Erythroblast (primary cell): ENCODE data around the gene CRACR2B.

Experiments used
- DNase-seq, 2 experiments: peaks; one replicate each; lab custom pipeline; 2025; lab: John Stamatoyannopoulos, UW
- GATA1 ChIP-seq: IDR thresholded peaks from 2 replicates; pipeline ENCODE4 v1.6.1; 2011; ENCODE audit warnings: low read depth, mild to moderate bottlenecking, control low read depth, low read length, moderate library complexity
- POLR2A ChIP-seq: IDR thresholded peaks from 2 replicates; pipeline ENCODE4 v1.6.1; 2011; ENCODE audit warnings: mild to moderate bottlenecking, low read length

The CRACR2B gene

GRCh38 chr11:858762-859339, 31.1 kb downstream of the CRACR2B start:
- no peak for TF ChIP-seq GATA1
- no peak for TF ChIP-seq POLR2A
- DNase-seq, result no peak

- TF ChIP-seq POLR2A (peak; percentile 58), GATA1 (no peak)
- DNase-seq, result peak; percentile 89 to 90
Measured at GRCh38 chr11:859394-860131, 31.8 kb downstream of the CRACR2B start.

GRCh38 chr11:860234-861104, 32.8 kb downstream of the CRACR2B start:
- TF ChIP-seq GATA1, result no peak
- peak; percentile 46 for TF ChIP-seq POLR2A
- DNase-seq, result peak; percentile 38 to 43

GRCh38 chr11:861105-861479, 33.4 kb downstream of the CRACR2B start:
- DNase-seq, result no peak

GRCh38 chr11:862081-862661, 34.5 kb downstream of the CRACR2B start:
- peak; percentile 87 to 90 for DNase-seq

More at GRCh38 chr11:861105-861479, 33.4 kb downstream of the CRACR2B start:
- TF ChIP-seq POLR2A, result no peak
- no peak for TF ChIP-seq GATA1

GRCh38 chr11:862696-863022, 34.9 kb downstream of the CRACR2B start:
- no peak for DNase-seq
- TF ChIP-seq POLR2A (no peak), GATA1 (no peak)

More at GRCh38 chr11:862081-862661, 34.5 kb downstream of the CRACR2B start:
- TF ChIP-seq POLR2A, result peak; percentile 56
- no peak for TF ChIP-seq GATA1

GRCh38 chr11:863023-863909, 35.5 kb downstream of the CRACR2B start:
- TF ChIP-seq POLR2A (no peak), GATA1 (no peak)
- DNase-seq, result no peak

- DNase-seq, result no peak
- TF ChIP-seq GATA1 (no peak), POLR2A (peak; percentile 14)
Measured at GRCh38 chr11:863910-864827, 36.5 kb downstream of the CRACR2B start.

- no peak for TF ChIP-seq POLR2A
- no peak for TF ChIP-seq GATA1
- no peak for DNase-seq
Measured at GRCh38 chr11:864898-865297, 37.2 kb downstream of the CRACR2B start.

GRCh38 chr11:865462-866430, 38.0 kb downstream of the CRACR2B start:
- TF ChIP-seq GATA1 (no peak), POLR2A (peak; percentile 24)

GRCh38 chr11:866481-866880, 38.8 kb downstream of the CRACR2B start:
- TF ChIP-seq GATA1, result no peak
- TF ChIP-seq POLR2A, result no peak
- no peak for DNase-seq

More at GRCh38 chr11:865462-866430, 38.0 kb downstream of the CRACR2B start:
- DNase-seq, result no peak
